ENCODE results near the gene DPM2.

- no peak for TF ChIP-seq EZH2 (IDR thresholded peaks at IDR 0.05)
- no peak for TF ChIP-seq CTCF (IDR thresholded peaks at IDR 0.05)
Observed at GRCh38 chr9:127908660-127908926, 29.1 kb downstream of the DPM2 start.
